HG03280 (cell line): Measurements from ENCODE around the gene TRABD2A.
A peak's percentile ranks its signal among the peaks of the same experiment; 100 is the strongest.

Source experiments
- ATAC-seq: cut with Tn5 transposase; IDR thresholded peaks from one replicate; pipeline ENCODE4 v1.9.1; 2021; ENCODE audit warnings: mild to moderate bottlenecking, moderate library complexity; ENCODE audit not compliant: unreplicated experiment

The TRABD2A gene

DNA sequence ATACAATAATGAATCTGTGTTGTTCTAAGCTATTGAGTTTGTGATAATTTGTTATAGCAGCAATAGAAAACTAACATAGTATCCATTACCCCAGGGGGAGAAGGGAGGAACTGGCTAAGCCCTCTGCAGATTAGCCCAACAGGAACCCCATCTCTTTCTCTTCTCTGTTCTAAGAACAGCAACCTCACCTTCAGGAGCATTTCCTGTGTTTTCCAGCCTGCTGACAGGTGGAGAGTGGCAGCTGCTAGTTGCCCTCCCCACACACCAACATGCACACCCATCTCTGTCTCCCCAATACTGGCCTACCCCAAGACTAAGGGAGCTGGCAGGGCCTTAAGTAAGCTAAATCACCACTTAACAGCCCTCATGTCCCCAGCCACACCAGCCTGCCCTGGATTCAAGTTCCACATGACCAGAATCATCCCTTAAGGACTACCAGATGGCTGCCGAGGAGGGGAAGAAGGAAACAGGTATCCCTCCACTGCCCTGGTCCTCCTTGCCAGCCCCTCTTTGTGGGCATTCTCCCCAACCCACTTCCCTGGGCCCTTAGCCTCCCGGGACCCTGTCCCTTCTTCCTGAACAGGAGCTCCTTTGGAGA is 52.8 kb downstream of the TRABD2A start:
- ATAC-seq, result no peak

DNA sequence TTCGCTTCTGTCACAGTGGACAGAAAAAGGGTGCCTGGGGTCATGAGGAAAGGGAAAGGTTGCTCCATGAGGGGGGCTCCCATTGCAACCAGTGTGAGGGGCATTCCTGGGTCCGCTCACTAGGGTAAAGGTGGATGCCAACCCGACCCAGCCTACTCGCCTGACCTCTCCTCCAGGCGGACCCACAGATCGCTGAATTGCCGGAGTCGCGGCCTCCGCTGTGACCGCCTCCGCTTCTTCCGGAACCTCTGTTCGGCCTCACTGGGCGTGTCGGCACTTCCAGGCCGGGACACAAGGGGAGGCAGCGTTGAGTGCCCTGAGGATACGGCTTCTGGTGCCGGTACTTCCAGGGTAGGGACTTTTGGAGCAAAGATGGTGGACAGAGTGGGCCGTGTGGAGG is 57.1 kb downstream of the TRABD2A start:
- ATAC-seq, result no peak

- no peak for ATAC-seq
Observed at GRCh38 chr2:84823229-84823628, 57.7 kb downstream of the TRABD2A start.

- no peak for ATAC-seq
Observed at GRCh38 chr2:84821806-84822205, 59.1 kb downstream of the TRABD2A start.

GRCh38 chr2:84817239-84817655 is 63.6 kb downstream of the TRABD2A start:
- ATAC-seq, result peak; percentile 88

DNA sequence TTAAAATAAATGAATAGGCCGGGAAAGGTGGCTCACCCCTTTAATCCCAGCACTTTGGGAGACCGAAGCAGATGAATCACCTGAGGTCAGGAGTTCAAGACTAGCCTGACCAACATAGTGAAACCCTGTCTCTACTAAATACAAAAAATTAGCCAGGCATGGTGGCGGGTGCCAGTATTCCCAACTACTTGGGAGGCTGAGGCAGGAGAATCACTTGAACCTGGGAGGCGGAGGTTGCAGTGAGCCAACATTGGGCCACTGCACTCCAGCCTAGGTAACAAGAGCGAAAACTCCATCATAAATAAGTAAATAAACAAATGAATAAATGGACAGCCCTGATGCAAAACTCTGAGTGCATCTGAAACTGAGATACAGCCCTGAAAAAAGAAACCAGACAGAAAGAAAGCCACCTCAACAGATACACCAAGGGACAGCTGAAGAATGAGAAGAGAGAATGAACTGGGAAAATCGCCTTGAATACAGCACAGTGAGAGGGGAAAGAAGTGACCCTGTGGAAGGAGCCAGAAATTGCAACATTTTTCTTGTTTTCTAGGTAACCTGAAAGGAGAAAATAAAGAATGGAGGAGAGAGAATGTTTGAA is 64.4 kb downstream of the TRABD2A start:
- peak; percentile 76 for ATAC-seq

- ATAC-seq, result no peak
Observed at GRCh38 chr2:84815146-84815545, 65.7 kb downstream of the TRABD2A start.

- no peak for ATAC-seq
Observed at GRCh38 chr2:84811839-84812431, 68.9 kb downstream of the TRABD2A start.

DNA sequence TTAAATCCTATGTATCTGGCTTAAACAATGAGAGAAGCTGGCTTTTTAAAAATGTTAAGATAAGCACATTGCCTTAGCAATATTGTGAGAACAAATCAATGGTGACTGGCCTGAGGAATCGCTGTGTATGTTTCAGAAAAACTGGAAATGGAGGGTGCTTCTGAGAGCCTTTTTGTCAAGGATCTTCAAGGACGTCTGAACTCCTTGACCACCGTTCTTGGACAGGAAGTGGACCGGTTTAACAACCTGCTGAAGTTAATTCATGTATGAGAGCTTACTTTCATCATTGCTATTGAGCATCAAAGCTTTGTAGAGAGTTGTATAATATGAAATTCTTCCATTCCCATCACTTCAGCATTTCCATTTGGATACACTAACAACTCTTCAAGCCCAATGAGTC is 72.6 kb downstream of the TRABD2A start:
- no peak for ATAC-seq

DNA sequence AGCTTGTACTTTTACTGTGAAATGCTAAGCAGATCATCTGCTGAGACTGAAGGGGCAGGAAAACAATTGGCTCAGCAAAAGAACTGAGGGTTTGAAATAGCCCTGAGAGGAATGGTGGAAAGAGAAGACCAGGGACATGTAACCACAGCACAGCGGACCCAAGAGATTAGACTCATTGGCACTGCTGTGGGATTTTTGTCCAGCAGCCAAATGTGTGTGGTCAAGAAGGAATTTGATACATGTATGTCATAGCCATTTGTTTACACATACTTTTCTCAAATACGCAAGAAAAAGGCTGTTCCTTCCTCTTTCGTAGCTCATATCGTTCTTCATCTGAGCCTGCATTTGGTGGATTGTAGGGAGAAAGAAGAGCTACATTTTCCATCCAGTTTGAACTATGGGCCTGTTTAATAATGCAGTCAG is 73.8 kb downstream of the TRABD2A start:
- no peak for ATAC-seq

DNA sequence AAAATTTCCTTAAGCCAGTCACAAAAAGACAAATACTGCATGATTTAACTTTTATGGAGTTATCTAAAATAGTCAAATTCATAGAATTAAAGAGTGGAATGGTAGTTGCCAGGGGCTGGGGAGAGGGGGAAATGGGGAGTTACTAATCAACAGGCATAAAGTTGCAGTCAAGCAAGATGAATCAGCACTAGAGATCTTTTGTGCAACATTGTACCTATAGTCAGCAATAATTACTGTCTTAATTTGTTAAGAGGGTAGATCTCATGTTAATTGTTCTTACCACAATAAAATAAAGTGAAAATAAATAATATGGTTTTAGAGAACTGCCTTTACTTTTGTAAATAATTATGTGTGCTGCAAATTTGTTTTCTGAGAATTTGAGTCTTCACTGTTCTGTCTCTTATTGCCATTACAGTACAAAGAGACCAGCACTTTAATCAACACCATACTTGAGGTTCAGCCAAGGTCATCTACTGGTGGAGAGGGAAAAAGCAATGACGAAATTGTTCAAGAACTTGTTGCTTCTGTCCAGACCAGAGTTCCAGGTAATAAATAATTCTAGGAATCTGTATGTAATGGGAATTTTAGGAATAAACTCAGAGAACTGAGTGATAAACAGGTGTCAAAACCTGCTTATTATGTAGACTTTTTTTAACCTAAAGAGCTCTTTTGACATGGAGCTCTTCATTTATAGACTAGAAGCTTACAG is 75.5 kb downstream of the TRABD2A start:
- ATAC-seq, result no peak

- ATAC-seq, result no peak
Observed at GRCh38 chr2:84801811-84802210, 79.1 kb downstream of the TRABD2A start.

DNA sequence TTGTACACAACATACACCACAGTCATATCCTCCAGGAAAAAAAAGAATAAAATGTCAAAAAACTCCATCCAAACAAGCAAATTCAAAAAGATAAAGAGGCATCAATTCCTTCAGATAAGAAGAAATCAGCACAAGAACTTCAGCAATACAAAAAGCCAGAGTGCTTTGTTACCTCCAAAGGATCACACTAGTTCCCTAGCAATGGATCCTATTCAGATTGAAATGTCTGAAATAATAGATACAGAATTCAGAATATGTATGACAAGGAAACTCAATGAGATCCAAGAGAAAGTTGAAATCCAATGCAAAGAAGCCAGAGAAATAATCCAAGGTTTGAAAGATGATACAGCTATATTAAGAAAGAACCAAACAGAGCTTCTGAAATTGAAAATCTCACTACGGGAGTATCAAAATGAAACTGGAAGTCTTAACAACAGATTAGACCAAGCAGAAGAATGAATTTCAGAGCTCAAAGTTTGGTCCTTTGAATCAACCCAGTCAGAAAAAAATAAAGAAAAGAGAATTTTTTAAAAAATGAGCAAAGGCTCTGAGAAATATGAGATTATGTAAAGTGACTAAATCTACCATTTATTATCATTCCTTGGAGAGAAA is 80.6 kb downstream of the TRABD2A start:
- peak; percentile 80 for ATAC-seq

GRCh38 chr2:84799772-84800171 is 81.1 kb downstream of the TRABD2A start:
- no peak for ATAC-seq

DNA sequence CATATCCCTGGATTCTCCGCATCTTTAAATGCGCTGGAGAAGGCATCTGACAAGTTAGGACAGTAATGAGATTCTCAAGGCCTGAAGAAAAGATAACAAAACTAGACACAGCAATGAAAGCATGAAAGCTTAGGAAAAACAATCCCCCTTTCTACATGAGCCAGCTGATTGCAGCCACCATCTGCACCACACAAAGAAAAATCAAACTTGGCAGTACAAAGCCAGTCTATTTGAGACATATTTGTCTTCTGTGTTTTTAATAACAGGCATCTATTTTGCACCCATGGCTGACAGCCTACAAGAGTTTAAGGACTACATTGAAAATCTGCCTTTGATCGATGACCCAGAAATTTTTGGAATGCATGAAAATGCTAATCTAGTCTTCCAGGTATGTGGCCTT is 83.6 kb downstream of the TRABD2A start:
- ATAC-seq, result no peak

DNA sequence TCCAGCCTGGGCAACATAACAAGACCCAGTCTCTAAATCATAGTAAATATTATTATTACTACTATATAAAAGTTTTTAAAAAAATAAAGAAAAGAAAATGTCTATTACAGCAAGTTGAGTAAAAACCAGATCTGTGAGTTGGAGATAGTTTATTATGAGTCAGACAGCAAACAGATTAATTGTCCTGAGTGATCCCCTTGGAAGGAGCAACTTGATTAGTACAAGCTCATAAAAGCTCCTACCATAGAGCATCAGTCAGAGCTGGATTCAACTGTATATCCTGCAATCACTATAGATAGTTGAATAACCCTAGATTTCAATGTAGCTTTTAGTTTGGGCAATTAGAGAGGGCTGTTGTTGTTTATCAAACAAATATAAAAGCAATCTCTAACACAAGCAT is 84.1 kb downstream of the TRABD2A start:
- no peak for ATAC-seq

DNA sequence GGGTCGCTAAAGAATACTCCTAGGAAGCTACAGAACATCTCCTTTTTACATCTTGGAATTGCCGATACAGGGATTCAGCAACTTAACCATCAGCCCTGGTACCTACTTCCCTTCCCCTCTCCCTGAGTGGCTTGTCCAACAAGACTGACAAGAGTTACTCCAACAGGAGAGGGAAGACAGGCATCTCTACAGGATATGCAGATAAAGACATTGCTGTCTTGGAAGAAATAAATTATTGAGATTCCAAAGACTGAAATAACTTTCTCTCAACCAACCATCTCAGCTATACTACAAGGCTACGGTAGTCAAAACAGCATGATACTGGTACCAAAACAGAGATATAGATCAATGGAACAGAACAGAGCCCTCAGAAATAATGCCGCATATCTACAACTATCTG is 87.2 kb downstream of the TRABD2A start:
- no peak for ATAC-seq

DNA sequence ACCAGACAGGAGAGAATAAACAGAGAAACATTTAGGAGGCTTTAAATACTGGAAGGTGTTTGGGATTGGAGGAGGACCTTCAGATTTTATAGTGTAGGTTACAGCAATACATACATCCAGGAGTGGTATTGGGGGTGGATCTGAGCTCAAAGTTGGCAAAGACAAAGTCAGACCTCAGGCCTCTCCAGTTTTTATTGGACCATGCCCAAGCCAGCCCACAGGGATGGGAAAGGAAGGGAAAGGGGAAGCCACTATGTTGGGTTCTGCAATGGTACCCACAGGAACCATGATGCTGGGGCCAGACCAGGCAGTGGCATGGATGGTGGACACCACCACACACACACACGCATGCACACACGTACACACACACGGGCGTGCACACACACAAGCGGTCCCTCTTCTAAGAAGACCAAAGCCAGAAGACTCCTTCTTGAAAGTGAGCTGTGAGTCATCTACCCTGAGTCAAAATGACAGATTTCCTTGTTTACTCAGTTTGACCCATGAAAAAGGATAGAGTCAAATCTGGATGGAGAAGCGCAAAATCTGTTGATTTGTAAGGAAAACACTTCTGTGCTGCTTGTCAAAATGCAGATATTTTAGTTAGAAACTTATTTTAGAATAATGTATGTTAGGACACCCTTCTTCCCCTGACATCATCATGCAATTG is 87.9 kb downstream of the TRABD2A start:
- ATAC-seq, result no peak

DNA sequence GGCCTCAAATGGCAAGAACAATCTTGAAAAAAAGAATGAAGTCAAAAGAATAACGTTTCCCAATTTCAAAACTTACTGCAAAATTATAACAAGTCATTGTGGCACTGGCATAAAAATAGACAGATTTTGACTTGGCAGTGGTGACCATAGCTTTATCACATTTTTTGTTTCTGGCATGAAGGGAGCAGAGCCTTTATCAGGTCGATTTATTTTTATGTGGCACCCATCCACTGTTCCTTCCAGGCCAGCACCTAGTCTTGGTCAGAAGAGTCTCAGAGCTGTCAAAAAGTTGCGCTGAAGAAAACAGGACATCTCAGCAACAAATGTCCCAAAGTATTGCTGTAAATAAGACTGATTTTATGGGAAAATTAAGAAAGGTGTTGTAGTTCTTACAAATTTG is 92.4 kb downstream of the TRABD2A start:
- ATAC-seq, result no peak

- no peak for ATAC-seq
Observed at GRCh38 chr2:84788027-84788426, 92.9 kb downstream of the TRABD2A start.

GRCh38 chr2:84786601-84787000 is 94.3 kb downstream of the TRABD2A start:
- no peak for ATAC-seq
